Measurements from ENCODE around the gene NR6A1.
"Not testable (repeated sequence)": the region's sequence is repeated elsewhere in the genome, so short reads cannot be mapped to it uniquely, and the experiment has no call there.

DNA sequence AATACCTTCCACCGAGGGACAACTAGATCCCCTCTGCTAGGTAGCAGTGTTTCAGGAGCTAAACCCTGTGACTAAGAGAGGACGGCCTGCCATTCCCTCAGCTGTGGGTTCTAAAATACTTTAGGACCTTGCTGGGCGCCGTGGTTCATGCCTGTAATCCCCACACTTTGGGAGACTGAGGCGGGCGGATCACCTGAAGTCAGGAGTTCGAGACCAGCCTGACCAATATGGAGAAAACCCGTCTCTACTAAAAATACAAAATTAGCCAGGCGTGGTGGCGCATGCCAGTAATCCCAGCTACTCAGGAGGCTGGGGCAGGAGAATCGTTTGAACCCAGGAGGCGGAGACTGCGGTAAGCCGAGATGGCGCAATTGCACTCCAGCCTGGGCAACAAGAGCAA lies 1.8 kb upstream of the NR6A1 start:
- not testable (repeated sequence) for TF ChIP-seq CTCF (IDR thresholded peaks at IDR 0.05); ZBTB21 (CRISPR knock-in tag; IDR thresholded peaks at IDR 0.05; ENCODE audit: borderline replicate concordance); NFYB (CRISPR knock-in tag; conservative IDR thresholded peaks at IDR 0.05; ENCODE audit: low read depth); CBFB (CRISPR knock-in tag; IDR thresholded peaks at IDR 0.05; ENCODE audit: low read depth); FOXP1 (CRISPR knock-in tag; IDR thresholded peaks at IDR 0.05; ENCODE audit: borderline replicate concordance); NR2C2 (CRISPR knock-in tag; IDR thresholded peaks at IDR 0.05); ELF4 (CRISPR knock-in tag; IDR thresholded peaks at IDR 0.05; ENCODE audit: low read depth); SP1 (CRISPR knock-in tag; conservative IDR thresholded peaks at IDR 0.05); ZNF396 (CRISPR knock-in tag; IDR thresholded peaks at IDR 0.05; ENCODE audit: borderline replicate concordance); TEAD4 (CRISPR knock-in tag; IDR thresholded peaks at IDR 0.05)
- TF ChIP-seq, protein P1, sequence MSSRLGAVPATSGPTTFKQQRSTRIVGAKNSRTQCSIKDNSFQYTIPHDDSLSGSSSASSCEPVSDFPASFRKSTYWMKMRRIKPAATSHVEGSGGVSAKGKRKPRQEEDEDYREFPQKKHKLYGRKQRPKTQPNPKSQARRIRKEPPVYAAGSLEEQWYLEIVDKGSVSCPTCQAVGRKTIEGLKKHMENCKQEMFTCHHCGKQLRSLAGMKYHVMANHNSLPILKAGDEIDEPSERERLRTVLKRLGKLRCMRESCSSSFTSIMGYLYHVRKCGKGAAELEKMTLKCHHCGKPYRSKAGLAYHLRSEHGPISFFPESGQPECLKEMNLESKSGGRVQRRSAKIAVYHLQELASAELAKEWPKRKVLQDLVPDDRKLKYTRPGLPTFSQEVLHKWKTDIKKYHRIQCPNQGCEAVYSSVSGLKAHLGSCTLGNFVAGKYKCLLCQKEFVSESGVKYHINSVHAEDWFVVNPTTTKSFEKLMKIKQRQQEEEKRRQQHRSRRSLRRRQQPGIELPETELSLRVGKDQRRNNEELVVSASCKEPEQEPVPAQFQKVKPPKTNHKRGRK (CRISPR knock-in tag; IDR thresholded peaks at IDR 0.05; ENCODE audit: borderline replicate concordance) = not testable (repeated sequence)
- TF ChIP-seq, protein P2, sequence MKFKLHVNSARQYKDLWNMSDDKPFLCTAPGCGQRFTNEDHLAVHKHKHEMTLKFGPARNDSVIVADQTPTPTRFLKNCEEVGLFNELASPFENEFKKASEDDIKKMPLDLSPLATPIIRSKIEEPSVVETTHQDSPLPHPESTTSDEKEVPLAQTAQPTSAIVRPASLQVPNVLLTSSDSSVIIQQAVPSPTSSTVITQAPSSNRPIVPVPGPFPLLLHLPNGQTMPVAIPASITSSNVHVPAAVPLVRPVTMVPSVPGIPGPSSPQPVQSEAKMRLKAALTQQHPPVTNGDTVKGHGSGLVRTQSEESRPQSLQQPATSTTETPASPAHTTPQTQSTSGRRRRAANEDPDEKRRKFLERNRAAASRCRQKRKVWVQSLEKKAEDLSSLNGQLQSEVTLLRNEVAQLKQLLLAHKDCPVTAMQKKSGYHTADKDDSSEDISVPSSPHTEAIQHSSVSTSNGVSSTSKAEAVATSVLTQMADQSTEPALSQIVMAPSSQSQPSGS (CRISPR knock-in tag; IDR thresholded peaks at IDR 0.05; ENCODE audit: borderline replicate concordance, low read depth) = not testable (repeated sequence)

Measured in WTC11 (cell line).